Natural killer cell (primary cell): ENCODE results near the gene IL1RAP. TPM values are rescaled to one million over a fixed set of nuclear protein-coding genes. Genes with fewer than 3 reads are reported as not detected.
A peak's percentile ranks its signal among the peaks of the same experiment; 100 is the strongest.

Source experiments
- ATAC-seq, 3 donors: fragments of 150-1000 bp in 2 of 3; fragments of 200-7000 bp in 1 of 3; cut with Tn5 transposase; 1 replicate in 1 of 3; 2 replicates in 2 of 3; pipeline ENCODE4 v1.10.0; 2021; ENCODE audit warnings: mild to moderate bottlenecking in 2 of 3, moderate library complexity in 2 of 3
- DNase-seq, 2 donors: peaks; one replicate each; pipeline versions ENCODE4 v3.0.0 to v3.0.0-alpha.2; 2013 to 2021; ENCODE audit warnings: mixed read lengths in 1 of 2
- H3K27ac ChIP-seq: one replicate; pipeline ENCODE4 v1.5.1; 2013; ENCODE audit warnings: mild to moderate bottlenecking, low read length
- H3K27me3 ChIP-seq: one replicate; pipeline ENCODE4 v1.6.1; 2013; ENCODE audit warnings: low read length; ENCODE audit not compliant: control insufficient read depth, insufficient read depth
- H3K36me3 ChIP-seq: one replicate; pipeline ENCODE4 v1.6.1; 2013; ENCODE audit warnings: low read length; ENCODE audit not compliant: control insufficient read depth, insufficient read depth
- H3K4me1 ChIP-seq: one replicate; pipeline ENCODE4 v1.6.1; 2013; ENCODE audit warnings: low read length; ENCODE audit not compliant: control insufficient read depth, insufficient read depth
- H3K4me3 ChIP-seq: one replicate; pipeline ENCODE4 v1.5.1; 2013; ENCODE audit warnings: low read length
- H3K9me3 ChIP-seq: one replicate; pipeline ENCODE4 v1.6.1; 2013; ENCODE audit warnings: low read length; ENCODE audit not compliant: control insufficient read depth, insufficient read depth
- H3K27ac Mint-ChIP-seq, 2 donors: one replicate each; pipeline ENCODE4 v1.8.0; 2022; ENCODE audit warnings: mild to moderate bottlenecking in 2 of 2, mixed read lengths in 2 of 2, moderate library complexity in 1 of 2
- H3K27me3 Mint-ChIP-seq, 2 donors: one replicate each; pipeline ENCODE4 v1.8.0; 2022; ENCODE audit warnings: low read depth in 2 of 2, mixed read lengths in 2 of 2
- H3K36me3 Mint-ChIP-seq: one replicate; pipeline ENCODE4 v1.8.0; 2022; ENCODE audit warnings: mixed read lengths
- H3K4me1 Mint-ChIP-seq, 2 donors: one replicate each; pipeline ENCODE4 v1.8.0; 2022; ENCODE audit warnings: mixed read lengths in 2 of 2
- H3K4me3 Mint-ChIP-seq: one replicate; pipeline ENCODE4 v1.8.0; 2022; ENCODE audit warnings: mild to moderate bottlenecking, moderate library complexity, mixed read lengths
- H3K9me3 Mint-ChIP-seq, 2 donors: one replicate each; pipeline ENCODE4 v1.8.0; 2022; ENCODE audit warnings: mixed read lengths in 2 of 2
- CTCF ChIP-seq: fragments of 200-600 bp; IDR thresholded peaks from one replicate; pipeline ENCODE4 v1.8.0; 2022; ENCODE audit warnings: antibody characterized with exemption
- WGBS: methylation state at CpG from one replicate; pipeline ENCODE4 v1.1.7; 2013; ENCODE audit warnings: missing lambda C conversion rate; ENCODE audit not compliant: insufficient coverage; 5-methylcytosine and 5-hydroxymethylcytosine counted together
- intact Hi-C: fragments of 100-400 bp; cut with micrococcal nuclease; formaldehyde crosslinking; loops from one replicate; pipeline ENCODE4 v1.14.2; 2022
- total RNA-seq, 4 donors: library from RNA; stranded (reverse); fragments of 120-200 nt in 1 of 4; gene quantifications; one replicate each; pipeline versions ENCODE4 v1.2.3 to v1.2.4, GENCODE V29; 2013 to 2022

Gene IL1RAP
- total RNA-seq, 3 donors from 2014 or later (not counting 1 experiment from before 2014, with no cell fraction given): 11.4 to 19.8 (median 15.1) TPM

- H3K27ac Mint-ChIP-seq: no peak overlapping the region
- intact Hi-C loops: loop anchor here (10.0 kb wide), 1 partner anchor 732 kb away; no protein-coding TSS in a partner anchor
- 50% methylated on average over 7 of the region's 7 CpGs for WGBS
- H3K27ac ChIP-seq: no peak overlapping the region
- no peaks in the 10 kb centered on the region for H3K27me3 ChIP-seq
- no peak overlapping the region for H3K4me3 ChIP-seq
- TF ChIP-seq CTCF: peak; percentile 20
- no peaks in the 10 kb centered on the region for H3K9me3 ChIP-seq
- H3K4me1 Mint-ChIP-seq: no peaks in the 10 kb centered on the region
- H3K4me1 ChIP-seq: no peaks in the 10 kb centered on the region
- H3K36me3 ChIP-seq: no peaks in the 10 kb centered on the region
- no peaks in the 10 kb centered on the region for H3K36me3 Mint-ChIP-seq
- H3K27me3 Mint-ChIP-seq: no peaks in the 10 kb centered on the region
- ATAC-seq (no peak), DNase-seq (peak in 1 of 2 donors; percentile 13)
- no peak overlapping the region for H3K4me3 Mint-ChIP-seq
- peaks cover 3 to 5% of the 10 kb centered on the region in 2 donors for H3K9me3 Mint-ChIP-seq
Observed at GRCh38 chr3:190696777-190697501, 183.1 kb downstream of the IL1RAP start.

- Histone ChIP-seq H3K36me3 (no peaks in the 10 kb centered on the region), H3K27me3 (no peaks in the 10 kb centered on the region), H3K27ac (no peak overlapping the region), H3K4me3 (no peak overlapping the region), H3K9me3 (no peaks in the 10 kb centered on the region), H3K4me1 (no peaks in the 10 kb centered on the region)
- TF ChIP-seq CTCF: no peak
- Mint-ChIP-seq H3K9me3 (peaks cover 3 to 6% of the 10 kb centered on the region in 2 donors), H3K27ac (no peak overlapping the region), H3K4me1 (no peaks in the 10 kb centered on the region), H3K4me3 (no peak overlapping the region), H3K36me3 (no peaks in the 10 kb centered on the region), H3K27me3 (no peaks in the 10 kb centered on the region)
- ATAC-seq (no peak), DNase-seq (no peak)
- intact Hi-C loops: loop anchor here (10.0 kb wide), 1 partner anchor 733 kb away; no protein-coding TSS in a partner anchor
Observed at GRCh38 chr3:190697502-190697830, 183.6 kb downstream of the IL1RAP start.

- H3K4me3 Mint-ChIP-seq: no peak overlapping the region
- H3K9me3 ChIP-seq: no peaks in the 10 kb centered on the region
- ATAC-seq: no peak
- no peak overlapping the region for H3K27ac ChIP-seq
- H3K27me3 ChIP-seq: no peaks in the 10 kb centered on the region
- no peak overlapping the region for H3K4me3 ChIP-seq
- peaks cover 3 to 6% of the 10 kb centered on the region in 2 donors for H3K9me3 Mint-ChIP-seq
- H3K27ac Mint-ChIP-seq: no peak overlapping the region
- H3K36me3 ChIP-seq: no peaks in the 10 kb centered on the region
- intact Hi-C loops: loop anchor here (10.0 kb wide), 1 partner anchor 733 kb away; no protein-coding TSS in a partner anchor
- 88% methylated on average over 2 of the region's 4 CpGs for WGBS
- H3K36me3 Mint-ChIP-seq: no peaks in the 10 kb centered on the region
- no peak for TF ChIP-seq CTCF
- H3K4me1 Mint-ChIP-seq: no peaks in the 10 kb centered on the region
- no peak for DNase-seq
- H3K4me1 ChIP-seq: no peaks in the 10 kb centered on the region
- H3K27me3 Mint-ChIP-seq: no peaks in the 10 kb centered on the region
Observed at GRCh38 chr3:190697901-190698300, 184.0 kb downstream of the IL1RAP start.

- H3K27ac ChIP-seq: no peak overlapping the region
- no peak for TF ChIP-seq CTCF
- Mint-ChIP-seq H3K4me1 (no peaks in the 10 kb centered on the region), H3K4me3 (no peak overlapping the region), H3K9me3 (peaks cover 3 to 7% of the 10 kb centered on the region in 2 donors), H3K36me3 (no peaks in the 10 kb centered on the region), H3K27ac (no peak overlapping the region), H3K27me3 (no peaks in the 10 kb centered on the region)
- no peaks in the 10 kb centered on the region for H3K27me3 ChIP-seq
- no peaks in the 10 kb centered on the region for H3K9me3 ChIP-seq
- no peak overlapping the region for H3K4me3 ChIP-seq
- no peaks in the 10 kb centered on the region for H3K36me3 ChIP-seq
- ATAC-seq: no peak
- no peak for DNase-seq
- WGBS: 80% methylated on average over 1 of the region's 2 CpGs
- no peaks in the 10 kb centered on the region for H3K4me1 ChIP-seq
- intact Hi-C loops: loop anchor here (10.0 kb wide), 1 partner anchor 735 kb away; no protein-coding TSS in a partner anchor
Observed at GRCh38 chr3:190699776-190700175, 185.9 kb downstream of the IL1RAP start.
